Measurements from ENCODE around the gene LRRK1.

DNA sequence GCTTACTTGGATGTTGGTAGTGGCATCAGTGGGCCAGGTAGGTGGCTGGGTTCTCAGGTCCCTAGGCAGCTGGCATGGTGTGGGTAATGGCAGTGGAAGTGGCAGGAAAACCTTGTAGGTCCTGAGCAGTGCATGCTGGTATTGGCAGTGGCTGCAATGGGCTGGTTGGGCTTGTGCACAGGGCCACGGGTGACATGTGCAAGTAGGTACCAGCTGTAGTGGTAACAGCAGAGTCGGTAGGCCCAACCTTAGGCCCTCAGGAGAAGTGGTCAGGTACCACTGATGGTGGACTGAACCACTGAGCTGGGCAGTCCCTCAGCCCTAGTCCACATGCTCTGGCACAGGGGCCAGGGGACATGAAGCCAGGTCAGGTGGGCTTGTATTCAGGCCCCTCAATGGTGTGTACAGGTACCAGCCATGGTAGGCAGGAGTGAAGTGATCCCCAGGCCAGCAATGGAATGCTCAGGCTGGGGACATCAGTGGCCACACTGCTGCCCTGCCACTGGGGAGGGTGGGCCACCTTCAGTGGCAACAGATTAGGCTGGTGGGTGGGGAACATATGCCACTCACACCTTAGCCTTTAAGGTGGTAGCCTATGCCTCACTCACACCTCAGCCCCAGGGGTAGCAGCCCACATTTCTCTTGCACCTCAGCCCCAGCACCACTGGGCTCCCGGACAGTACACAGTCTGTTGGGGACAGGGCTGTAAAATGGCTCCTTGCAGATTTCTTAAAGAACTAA, 118.1 kb downstream of the LRRK1 start:
- TF ChIP-seq POLR2A (IDR thresholded peaks at IDR 0.05; ENCODE audit: low read depth, low read length) (no peak), MAFK (IDR thresholded peaks at IDR 0.05; ENCODE audit: low read depth, low read length) (no peak), RCOR1 (IDR thresholded peaks at IDR 0.05; ENCODE audit: insufficient replicate concordance, low read length) (no peak), RAD21 (IDR thresholded peaks at IDR 0.05; ENCODE audit: low read length) (no peak), ELK1 (IDR thresholded peaks at IDR 0.05; ENCODE audit: borderline replicate concordance, low read depth, low read length) (no peak), NFE2L2 (IDR thresholded peaks at IDR 0.05; ENCODE audit: low read depth, low read length) (no peak), MXI1 (IDR thresholded peaks at IDR 0.05; ENCODE audit: borderline replicate concordance, low read depth, low read length) (no peak), CEBPB (IDR thresholded peaks at IDR 0.05; ENCODE audit: low read depth, low read length) (no peak), SMC3 (IDR thresholded peaks at IDR 0.05; ENCODE audit: low read depth, low read length) (no peak), MAZ (IDR thresholded peaks at IDR 0.05; ENCODE audit: borderline replicate concordance, low read depth, low read length) (no peak), CHD1 (IDR thresholded peaks at IDR 0.05; ENCODE audit: low read depth, low read length) (no peak), BHLHE40 (IDR thresholded peaks at IDR 0.05; ENCODE audit: low read depth, low read length) (no peak), RFX5 (IDR thresholded peaks at IDR 0.05; ENCODE audit: low read depth, low read length) (no peak)
- TF ChIP-seq, protein P1, sequence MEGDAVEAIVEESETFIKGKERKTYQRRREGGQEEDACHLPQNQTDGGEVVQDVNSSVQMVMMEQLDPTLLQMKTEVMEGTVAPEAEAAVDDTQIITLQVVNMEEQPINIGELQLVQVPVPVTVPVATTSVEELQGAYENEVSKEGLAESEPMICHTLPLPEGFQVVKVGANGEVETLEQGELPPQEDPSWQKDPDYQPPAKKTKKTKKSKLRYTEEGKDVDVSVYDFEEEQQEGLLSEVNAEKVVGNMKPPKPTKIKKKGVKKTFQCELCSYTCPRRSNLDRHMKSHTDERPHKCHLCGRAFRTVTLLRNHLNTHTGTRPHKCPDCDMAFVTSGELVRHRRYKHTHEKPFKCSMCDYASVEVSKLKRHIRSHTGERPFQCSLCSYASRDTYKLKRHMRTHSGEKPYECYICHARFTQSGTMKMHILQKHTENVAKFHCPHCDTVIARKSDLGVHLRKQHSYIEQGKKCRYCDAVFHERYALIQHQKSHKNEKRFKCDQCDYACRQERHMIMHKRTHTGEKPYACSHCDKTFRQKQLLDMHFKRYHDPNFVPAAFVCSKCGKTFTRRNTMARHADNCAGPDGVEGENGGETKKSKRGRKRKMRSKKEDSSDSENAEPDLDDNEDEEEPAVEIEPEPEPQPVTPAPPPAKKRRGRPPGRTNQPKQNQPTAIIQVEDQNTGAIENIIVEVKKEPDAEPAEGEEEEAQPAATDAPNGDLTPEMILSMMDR (conservative IDR thresholded peaks at IDR 0.05; ENCODE audit: low read depth, low read length) = no peak
